GM18870 (cell line): ENCODE measurements around the gene FAM227B.
"Not testable (repeated sequence)": the region's sequence is repeated elsewhere in the genome, so short reads cannot be mapped to it uniquely, and the experiment has no call there.

Experiments used
- ATAC-seq: cut with Tn5 transposase; IDR thresholded peaks from one replicate; pipeline ENCODE4 v1.9.1; 2021; ENCODE audit warnings: moderate library complexity; ENCODE audit not compliant: unreplicated experiment

The FAM227B gene

DNA sequence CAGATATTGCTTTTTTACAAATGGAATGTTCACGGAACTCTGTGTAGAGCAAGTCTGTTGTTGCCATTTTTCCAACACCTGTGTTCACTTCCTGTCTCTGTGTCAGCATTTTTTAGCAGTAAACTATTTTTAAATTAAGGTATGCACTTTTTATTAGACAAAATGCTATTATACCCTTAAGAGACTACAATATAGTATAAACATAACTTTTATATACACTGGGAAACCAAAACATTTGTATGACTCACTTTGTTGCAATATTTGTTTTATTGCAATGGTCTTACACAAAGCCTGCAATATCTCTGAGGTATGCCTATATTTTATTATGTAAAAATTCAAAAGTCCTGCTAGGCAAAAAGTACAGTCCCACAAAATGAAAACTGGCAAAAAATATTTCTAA lies 237.4 kb downstream of the FAM227B start:
- no peak for ATAC-seq

DNA sequence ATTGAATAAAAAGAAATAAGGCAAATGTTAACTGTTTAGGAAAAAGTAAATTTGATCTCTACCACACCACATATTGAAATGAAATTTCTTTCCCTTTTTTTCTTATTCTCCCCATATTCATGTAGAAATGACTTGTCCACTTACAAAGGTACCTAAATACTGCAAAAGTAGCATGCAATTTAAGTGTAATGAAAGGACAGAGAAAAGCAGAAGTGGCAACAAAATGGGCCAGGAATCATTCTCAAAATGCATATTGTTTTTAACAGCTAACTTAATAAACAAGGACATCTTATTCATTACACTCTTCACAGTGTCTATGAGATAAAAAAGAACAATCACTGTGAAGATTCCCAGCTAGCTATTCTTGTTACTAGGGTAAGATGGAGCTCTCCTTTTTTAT lies 238.2 kb downstream of the FAM227B start:
- no peak for ATAC-seq

DNA sequence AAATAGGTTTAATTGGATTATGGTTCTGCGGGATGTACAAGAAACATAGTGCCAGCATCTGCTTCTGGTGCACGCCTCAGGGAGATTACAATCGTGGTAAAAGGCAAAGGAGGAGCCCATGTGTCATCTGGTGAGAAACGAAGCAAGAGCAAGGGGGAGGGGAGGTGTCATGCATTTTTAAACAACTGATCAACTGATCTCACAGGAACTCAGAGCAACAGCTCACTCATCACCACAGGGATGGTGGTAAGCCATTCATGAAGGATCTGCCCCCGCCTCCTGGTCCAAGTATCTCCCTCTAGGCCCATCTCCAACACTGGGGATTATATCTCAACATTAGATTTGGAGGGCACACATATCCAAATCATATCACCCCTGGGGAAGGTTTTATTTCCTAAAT lies 239.7 kb downstream of the FAM227B start:
- ATAC-seq = no peak

DNA sequence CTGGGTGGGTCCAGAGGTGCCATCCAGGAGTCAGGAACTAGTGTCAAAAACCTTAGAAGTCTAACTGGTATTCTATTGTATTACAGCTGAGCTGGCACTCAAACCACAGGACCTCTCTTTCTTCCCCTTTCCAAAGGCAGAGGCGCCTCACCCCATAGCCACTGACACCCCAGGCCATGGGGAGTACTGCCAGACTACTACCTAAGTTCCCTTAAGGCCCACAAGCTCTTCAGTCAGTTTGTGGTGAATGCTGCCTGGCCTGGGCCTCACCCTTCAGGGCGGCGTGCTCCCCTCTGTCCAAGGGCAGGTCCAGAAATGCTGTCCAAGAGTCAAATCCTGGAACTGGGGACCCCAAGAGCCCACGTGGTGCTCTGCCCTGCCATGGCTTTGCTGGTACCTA lies 240.6 kb downstream of the FAM227B start:
- ATAC-seq = no peak

DNA sequence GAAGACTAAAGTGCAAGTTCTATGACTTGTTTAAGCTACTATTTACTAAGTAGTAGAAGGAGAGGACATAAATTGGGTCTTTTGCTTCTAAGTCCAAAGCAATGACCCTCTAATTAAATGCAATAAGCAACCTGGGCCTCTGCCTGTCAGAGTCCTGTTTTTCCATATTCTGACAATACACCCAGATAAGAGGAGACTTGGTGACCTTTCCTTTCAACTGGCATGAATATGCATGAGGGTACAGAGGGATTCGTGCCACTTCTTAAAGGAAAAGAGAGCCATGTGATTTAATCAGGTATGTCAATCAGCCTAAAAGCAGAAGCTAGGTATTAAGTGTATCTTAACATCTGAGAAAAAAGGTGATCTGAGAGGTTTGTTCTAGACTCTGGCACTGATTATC lies 248.3 kb downstream of the FAM227B start:
- ATAC-seq = no peak

DNA sequence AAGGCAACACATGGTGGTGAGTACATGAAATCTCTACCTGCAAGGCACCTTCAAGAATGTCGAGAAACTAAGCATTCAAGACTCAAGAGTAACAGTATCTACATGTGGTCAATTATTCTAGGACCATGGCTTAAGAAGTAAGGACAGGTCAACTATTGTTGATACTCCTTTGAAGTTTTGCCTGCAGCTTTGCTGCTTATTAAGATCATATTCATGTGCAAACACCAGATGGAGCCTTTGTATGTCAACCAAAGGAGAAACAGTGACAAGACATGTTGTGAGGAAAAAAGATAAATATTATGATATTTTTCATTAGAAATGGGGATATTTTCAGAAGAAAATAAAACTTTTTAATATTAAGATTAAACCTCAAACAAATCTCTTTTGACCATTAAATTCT lies 249.8 kb downstream of the FAM227B start:
- no peak for ATAC-seq

DNA sequence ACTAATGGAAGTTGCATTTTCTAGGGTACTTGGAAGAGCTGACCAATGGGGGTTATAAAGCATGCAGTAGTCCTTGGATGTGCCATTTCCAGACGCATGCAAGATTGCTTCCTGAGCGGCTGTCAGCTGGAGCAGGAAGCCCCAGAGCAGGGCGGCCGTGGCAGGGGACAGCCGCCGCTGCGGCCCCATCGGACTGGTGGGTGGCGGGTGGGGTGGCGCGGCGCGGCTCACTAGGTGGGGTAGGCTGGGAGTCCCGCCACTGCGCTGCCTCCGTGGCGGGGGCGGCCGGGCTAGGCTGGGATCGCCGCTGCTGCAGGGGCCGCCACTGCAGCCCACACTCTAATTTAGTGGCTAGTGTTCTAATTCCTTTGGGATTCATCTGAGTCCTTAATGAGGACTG lies 254.1 kb downstream of the FAM227B start:
- ATAC-seq = no peak

DNA sequence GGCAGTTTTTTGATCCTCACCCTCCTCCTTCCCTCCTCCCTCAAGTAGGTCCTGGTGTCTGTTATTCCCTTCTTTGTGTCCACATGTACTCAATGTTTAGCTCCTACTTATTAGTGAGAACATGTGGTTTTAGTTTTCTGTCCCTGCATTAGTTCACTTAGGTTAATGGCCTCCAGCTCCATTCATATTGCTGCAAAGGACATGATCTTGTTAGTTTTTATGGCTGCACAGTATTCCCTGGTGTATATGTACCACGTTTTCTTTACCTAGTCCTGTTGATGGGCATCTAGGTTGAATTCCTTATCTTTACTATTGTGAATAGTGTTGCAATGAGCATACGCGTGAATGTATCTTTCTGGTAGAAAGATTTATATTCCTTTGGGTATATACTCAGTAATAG lies 259.2 kb downstream of the FAM227B start:
- no peak for ATAC-seq

DNA sequence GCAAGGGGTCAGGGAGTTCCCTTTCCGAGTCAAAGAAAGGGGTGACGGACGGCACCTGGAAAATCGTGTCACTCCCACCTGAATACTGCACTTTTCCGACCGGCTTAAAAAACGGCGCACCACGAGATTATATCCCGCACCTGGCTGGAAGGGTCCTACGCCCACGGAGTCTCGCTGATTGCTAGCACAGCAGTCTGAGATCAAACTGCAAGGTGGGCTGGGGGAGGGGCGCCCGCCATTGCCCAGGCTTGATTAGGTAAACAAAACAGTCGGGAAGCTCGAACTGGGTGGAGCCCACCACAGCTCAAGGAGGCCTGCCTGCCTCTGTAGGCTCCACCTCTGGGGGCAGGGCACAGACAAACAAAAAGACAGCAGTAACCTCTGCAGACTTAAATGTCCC lies 266.2 kb downstream of the FAM227B start:
- ATAC-seq = not testable (repeated sequence)

DNA sequence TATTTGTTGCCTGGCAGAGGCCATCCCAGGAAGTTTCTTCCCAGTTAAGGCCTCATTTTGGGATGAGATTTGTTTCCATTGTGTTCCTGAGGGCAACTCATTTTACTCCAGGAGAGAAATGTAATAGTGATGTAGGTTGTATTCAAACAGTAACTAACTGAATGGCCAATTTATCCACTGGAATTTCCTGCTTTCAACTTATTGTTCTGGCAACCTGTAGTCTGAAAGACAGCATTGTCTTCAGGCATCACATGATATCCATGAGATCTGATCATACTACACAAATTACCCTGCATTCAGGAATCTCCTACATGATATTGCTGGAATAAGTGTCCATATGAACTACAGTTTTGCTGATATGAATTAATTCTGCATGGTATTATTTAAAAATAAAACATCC lies 277.1 kb downstream of the FAM227B start:
- ATAC-seq = no peak

DNA sequence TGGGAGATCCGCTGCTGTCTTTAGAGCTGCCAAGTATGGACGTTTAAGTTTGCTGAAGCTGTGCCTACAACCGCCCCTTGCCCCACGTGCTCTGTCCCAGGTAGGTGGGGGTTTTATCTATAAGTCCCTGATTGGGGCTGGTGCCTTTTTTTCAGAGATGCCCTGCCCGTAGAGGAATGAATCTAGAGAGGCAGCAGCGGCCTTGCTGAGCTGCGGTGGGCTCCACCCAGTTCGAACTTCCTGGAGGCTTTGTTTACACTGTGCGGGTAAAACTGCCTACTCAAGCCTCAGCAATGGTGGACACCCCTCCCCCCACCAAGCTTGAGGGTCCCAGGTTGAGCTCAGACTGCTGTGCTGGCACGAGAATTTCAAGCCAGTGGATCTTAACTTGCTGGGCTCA lies 281.0 kb downstream of the FAM227B start:
- ATAC-seq = no peak

DNA sequence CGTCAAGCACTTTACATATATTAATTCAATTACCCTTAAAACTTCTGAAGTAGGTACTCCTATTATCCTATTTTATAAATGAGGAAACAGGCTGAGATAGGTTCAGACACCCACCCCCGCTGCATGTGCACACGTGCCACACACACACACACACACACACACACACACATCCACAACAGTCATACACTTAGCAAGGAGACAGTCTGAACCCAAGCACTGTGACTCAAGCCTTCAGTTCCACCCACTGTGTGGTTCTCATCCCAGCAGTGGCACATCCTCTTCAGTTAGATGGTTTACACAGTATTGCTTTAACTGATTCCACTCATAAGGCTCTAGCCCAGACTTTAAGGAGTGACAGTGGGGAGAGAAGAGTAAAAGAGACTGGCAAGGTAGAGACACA lies 288.7 kb downstream of the FAM227B start:
- no peak for ATAC-seq

DNA sequence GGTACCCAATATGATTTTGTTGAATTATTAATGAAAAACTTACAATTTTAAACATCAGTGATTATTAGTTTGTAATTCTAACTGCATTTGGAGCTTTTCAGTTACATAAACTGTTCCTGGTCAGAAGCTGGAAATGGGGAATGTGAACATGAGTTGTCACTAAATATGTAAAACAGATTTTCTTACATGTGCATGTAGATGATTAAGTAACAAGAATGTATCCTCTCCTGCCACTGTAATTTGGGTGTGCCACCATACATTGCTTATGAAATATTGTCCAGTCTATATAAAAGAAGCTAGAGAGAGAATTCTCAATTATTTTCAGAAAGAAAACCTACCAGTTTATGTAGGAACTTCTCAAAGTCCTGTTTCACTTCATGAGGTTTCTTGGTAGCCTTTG lies 289.2 kb downstream of the FAM227B start:
- ATAC-seq = no peak

DNA sequence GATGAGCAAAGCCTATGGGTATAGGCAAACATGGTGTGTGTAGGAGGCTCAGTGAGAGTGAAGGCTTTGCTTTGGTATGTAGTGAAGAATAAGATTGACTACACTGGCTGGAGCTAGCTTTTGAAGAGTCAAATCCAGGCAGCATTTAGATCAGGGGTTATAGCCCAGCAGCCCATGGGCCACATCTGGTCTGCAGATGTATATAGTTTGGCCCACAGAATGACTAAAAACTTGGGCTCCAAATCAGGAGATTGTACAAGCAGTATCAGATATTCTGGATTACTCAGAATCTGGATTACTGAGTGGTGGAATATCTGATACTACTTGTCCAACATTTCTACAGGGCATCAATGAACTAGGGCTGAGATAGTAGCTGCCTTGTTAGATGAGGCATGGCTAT lies 290.5 kb downstream of the FAM227B start:
- ATAC-seq = no peak

DNA sequence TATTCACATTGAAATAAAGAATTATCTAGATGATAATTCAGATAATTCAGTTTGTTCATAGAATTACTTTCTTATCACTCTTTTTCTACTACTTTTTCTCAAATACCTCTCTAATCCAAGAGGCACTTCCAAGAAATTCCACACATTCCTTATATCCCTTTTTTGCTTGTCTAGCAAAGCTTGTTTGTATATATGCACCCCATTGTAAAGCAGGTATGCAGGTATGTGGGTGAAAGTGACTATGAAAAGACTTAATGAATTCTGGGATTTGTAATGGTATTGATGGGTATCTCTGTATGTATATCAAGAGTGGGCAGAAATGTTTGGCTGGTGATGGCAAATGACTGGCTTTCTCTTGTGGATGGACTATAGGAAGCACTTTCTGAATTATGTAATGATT lies 291.7 kb downstream of the FAM227B start:
- no peak for ATAC-seq

DNA sequence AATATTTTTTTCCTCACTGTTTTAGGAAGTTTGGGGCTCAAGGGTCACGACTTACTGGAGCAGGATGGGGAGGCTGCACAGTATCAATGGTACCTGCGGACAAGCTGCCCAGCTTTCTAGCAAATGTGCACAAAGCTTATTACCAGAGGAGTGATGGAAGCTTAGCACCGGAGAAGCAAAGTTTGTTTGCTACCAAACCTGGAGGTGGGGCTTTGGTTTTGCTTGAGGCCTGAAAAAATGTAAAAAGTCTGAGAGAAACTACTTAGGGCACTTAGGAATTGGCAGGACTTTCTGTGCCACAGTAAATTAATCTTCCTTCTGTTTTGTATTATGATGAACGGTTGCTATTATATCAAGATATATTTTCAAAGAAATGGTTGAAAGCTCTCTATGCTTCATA lies 292.7 kb downstream of the FAM227B start:
- ATAC-seq = no peak

DNA sequence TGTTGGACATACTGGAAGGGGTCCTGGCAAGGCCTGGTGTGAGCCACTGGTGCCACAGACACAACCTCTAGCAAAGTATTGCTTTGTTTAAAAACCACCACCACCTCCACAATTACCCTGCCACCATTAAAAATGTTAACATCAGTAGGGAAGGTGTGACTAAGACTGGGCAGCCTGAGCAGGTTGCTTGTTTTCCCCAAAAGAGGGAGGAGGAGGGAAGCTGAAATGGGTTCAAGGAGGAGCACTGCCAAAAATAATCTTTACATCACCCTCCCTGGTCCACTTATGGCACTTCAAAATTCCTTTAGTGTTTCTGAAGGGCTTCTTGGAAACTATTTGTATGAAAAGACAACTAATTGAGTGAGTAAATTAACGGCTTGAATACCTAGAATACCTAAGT lies 297.4 kb downstream of the FAM227B start:
- ATAC-seq = no peak

DNA sequence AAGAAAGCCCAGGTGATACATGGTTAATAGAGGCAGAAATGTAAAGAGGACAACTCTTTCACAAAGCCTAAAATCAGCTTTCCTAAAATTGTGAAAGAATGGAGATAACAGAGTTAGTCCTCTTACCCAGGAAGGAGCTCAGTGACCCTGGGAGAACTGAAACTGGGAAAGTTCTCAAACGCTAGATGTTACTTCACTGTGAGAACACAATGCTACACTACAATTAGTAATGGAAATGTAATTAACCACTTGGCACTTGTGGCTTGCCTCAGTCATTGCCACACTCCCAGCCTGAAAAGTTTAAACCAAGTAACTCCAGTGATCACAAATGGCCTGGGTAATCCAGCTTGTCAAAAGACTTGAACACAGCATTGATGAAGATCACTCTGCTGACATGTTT lies 300.3 kb downstream of the FAM227B start:
- ATAC-seq = no peak

DNA sequence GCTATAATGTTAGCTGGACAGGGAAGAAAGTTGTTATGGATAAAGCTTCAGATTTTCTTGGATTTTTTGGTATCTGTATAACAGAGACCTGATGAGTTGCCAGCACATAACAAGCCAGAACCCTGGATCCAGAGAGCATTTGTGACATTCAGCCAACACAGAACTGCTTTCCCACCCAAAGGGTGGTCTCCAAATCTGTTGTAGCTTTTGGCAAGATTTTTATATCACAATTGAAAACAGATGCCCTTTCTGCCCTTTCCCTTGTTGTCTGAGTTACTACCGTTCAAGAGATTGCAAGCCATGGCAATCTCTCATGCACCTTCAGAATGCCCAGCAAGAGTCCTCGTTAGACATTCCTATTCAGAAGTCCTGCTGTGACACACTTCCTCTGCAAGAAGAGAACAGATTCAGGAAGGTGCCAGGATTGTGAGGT lies 305.2 kb downstream of the FAM227B start:
- ATAC-seq = no peak

DNA sequence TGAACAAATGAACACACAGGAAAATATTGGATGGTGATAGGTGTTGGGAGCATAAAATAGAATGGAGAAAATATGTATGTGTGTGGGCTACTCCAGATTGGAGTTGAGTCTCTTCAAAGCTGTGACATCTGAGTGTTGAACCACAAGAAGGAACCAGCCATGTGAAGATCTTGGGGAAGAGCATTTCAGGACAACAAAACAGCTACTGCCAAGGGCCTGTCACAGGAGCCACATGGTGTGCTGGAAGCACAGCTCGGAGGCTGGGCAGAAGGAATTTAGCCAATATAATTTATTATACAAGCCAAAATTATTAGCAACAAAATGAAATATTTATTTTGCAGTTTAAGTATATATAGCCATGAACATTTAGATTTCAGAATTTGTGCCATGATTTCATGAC lies 305.9 kb downstream of the FAM227B start:
- ATAC-seq = no peak

DNA sequence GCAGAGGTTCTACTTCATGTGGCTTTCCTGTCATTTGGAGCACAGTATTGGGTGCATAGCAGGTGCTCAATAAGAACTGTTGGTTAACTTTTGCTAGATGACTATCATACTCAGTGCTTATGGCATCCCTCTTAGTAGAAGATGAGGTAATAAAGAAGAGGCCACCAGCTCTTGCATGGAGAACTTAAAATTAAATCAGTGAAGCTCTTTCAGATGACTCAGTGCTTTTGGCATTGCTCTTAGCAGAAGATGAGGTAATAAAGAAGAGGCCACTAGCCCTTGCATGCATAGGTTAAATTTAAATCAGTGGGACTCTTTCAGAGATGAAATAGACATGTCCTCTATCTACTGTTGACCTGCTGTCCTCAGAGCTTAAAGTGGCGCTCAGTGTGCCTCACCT lies 307.0 kb downstream of the FAM227B start:
- no peak for ATAC-seq

DNA sequence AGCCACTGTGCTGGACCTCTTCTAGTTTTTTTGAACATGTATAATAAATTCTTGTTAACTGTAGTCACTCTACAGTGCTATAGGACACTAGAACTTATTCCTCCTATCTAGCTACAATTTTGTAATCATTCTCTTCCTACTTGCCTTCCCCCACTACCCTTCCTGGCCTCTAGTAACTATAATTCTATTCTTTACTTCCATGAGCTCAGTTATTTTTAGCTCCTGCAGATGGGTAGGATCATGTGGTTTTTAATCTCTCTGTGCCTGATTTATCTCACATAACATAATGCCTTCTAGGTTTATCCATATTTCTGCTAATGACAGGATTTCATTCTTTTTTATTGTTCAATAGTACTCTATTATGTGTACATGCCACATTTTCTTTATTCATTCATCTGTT lies 310.7 kb downstream of the FAM227B start:
- ATAC-seq = no peak

DNA sequence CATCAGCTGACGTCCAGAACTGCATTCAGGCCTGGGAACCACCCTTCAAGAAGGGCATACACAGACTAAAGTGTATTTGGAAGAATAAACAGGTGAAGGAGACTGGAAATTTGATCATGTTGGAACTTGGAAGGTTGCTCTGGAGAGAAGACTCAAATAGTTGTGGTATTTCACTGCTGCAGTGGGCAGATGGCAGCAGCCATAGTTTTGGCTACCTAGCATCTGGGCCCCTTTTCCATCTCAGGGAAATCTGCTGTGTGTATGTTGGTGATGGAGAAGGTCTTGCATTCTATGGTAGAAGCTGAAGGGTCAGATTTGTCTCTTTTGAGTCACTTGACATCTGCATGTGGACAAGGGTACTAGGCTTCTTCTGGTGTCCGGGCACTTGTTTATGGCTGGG lies 311.9 kb downstream of the FAM227B start:
- no peak for ATAC-seq

DNA sequence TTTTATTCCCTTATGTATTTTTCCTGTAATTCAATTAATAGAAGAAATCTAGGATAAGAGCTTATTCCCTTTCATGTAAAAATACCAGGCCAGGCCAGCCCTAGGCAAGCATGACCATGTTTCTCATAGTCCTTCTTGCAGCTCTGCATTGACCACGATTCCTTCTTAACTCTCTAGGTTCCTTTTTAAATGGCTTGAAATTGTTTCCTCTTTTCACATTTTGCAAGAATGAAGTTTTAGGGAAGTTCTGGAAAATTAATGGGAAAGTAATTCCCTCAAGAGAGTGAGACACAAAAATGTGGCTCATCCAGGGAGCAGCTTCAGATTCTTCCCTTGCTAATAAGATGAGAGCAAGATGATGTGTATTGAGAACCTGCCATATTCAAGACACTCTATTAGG lies 314.1 kb downstream of the FAM227B start:
- ATAC-seq = no peak
